ENCODE measurements around the gene C10orf143. TPM values are rescaled to one million over a fixed set of nuclear protein-coding genes. Genes with fewer than 3 reads are reported as not detected.

Gene C10orf143
- total and polyA plus RNA-seq, 2 of the 8 experiments (the other 6 are each of a cell fraction or from before 2014, with no cell fraction given), result 1.6 to 2.0 TPM

GRCh38 chr10:130046591-130046990, 64.0 kb downstream of the C10orf143 start:
- no peaks in the 10 kb centered on the region for H3K79me1 ChIP-seq (ENCODE audit: low read depth, low read length)
- no peak overlapping the region for H3K18ac ChIP-seq (ENCODE audit: extremely low read depth, low read length)
- H3K4me3 ChIP-seq (ENCODE audit: extremely low read depth in 1 of 4, insufficient read depth in 2 of 4, low read depth in 3 of 4, low read length in 4 of 4), result no peak overlapping the region
- no peak overlapping the region for H4K8ac ChIP-seq (ENCODE audit: extremely low read depth, insufficient read depth, low read length)
- no peak overlapping the region for H3K14ac ChIP-seq (ENCODE audit: insufficient read length)
- no peak overlapping the region for H2BK20ac ChIP-seq (ENCODE audit: low read length)
- 90% methylated on average over 22 of the region's 22 CpGs; no CpG with 5 or more reads in 1 of the 2 experiments for WGBS, 2 experiments (ENCODE audit: extremely low coverage in 1 of 2, insufficient coverage in 1 of 2, insufficient read length in 1 of 2, insufficient replicate concordance in 2 of 2, low coverage in 1 of 2, low lambda C conversion rate in 2 of 2, missing lambda C conversion rate in 1 of 2)
- H3K36me3 ChIP-seq (ENCODE audit: control insufficient read depth in 2 of 4, insufficient read depth in 4 of 4, low read length in 3 of 4), result no peaks in the 10 kb centered on the region
- H4K5ac ChIP-seq (ENCODE audit: insufficient read length, low read depth, low read length), result no peak overlapping the region
- no peak overlapping the region for H3K56ac ChIP-seq (replicated peaks; ENCODE audit: insufficient read length, low read depth, low read length)
- H2BK5ac ChIP-seq (ENCODE audit: low read depth, low read length), result no peak overlapping the region
- H3K27ac ChIP-seq (ENCODE audit: low read depth, low read length), result no peak overlapping the region
- H3K23me2 ChIP-seq (ENCODE audit: low read depth, low read length), result no peaks in the 10 kb centered on the region
- peaks cover 0 to 2% (median 0%) of the 10 kb centered on the region in 4 experiments; a peak in 1 of 7 replicates for H3K27me3 ChIP-seq (replicated peaks in 1 of 4; ENCODE audit: control insufficient read depth in 3 of 4, extremely low read depth in 1 of 4, insufficient read depth in 3 of 4, low read length in 3 of 4)
- no peak overlapping the region for H4K91ac ChIP-seq (replicated peaks; ENCODE audit: insufficient read length, low read length)
- FAIRE-seq (no peak), DNase-seq (ENCODE audit: low read depth in 1 of 2, low spot score in 2 of 2) (no peak)
- H3K9me3 ChIP-seq (ENCODE audit: insufficient read depth in 2 of 2, low read depth in 1 of 2, low read length in 1 of 2), result no peaks in the 10 kb centered on the region; a peak in 1 of 4 replicates
- no peak overlapping the region for H2BK15ac ChIP-seq (ENCODE audit: low read length)
- H3K9ac ChIP-seq (replicated peaks in 1 of 4; ENCODE audit: extremely low read depth in 1 of 4, low read depth in 3 of 4, low read length in 3 of 4), result no peak overlapping the region
- H2AK5ac ChIP-seq (ENCODE audit: low read depth, low read length), result no peak overlapping the region
- no peaks in the 10 kb centered on the region for H3K79me2 ChIP-seq (ENCODE audit: control insufficient read depth in 1 of 2, insufficient read depth in 2 of 2, low read length in 2 of 2)
- no peak overlapping the region for H3K4me2 ChIP-seq (ENCODE audit: insufficient read depth in 1 of 2, low read depth in 2 of 2, low read length in 2 of 2)
- peaks cover 0 to 4% (median 0%) of the 10 kb centered on the region in 4 experiments; a peak in 2 of 7 replicates for H3K4me1 ChIP-seq (replicated peaks in 1 of 4; ENCODE audit: control insufficient read depth in 3 of 4, insufficient read depth in 4 of 4, low read length in 3 of 4)
- ChIA-PET POLR2A (ENCODE audit: partially characterized antibody) (no interaction called here), CTCF (ENCODE audit: partially characterized antibody) (interaction anchor here (0.6 to 1.5 kb wide), 6 partner anchors 14 to 1015 kb away, joined by 3 to 5 read pairs (median 4); no protein-coding TSS in a partner anchor)
- peaks cover 0 to 2% of the 10 kb centered on the region in 2 experiments for H4K20me1 ChIP-seq (replicated peaks in 1 of 2; ENCODE audit: control insufficient read depth in 1 of 2, insufficient read depth in 2 of 2, low read length in 2 of 2)
- H2BK120ac ChIP-seq (replicated peaks; ENCODE audit: low read depth, low read length), result no peak overlapping the region
- no peak overlapping the region for H3K4ac ChIP-seq (replicated peaks; ENCODE audit: insufficient read length, low read depth, low read length)
- no peak overlapping the region for H3K23ac ChIP-seq (ENCODE audit: insufficient read length)
- no peak overlapping the region for H2AFZ ChIP-seq (ENCODE audit: low read length)
- H2BK12ac ChIP-seq (ENCODE audit: low read depth, low read length), result no peak overlapping the region
- TF ChIP-seq MAFK (IDR thresholded peaks at IDR 0.05; ENCODE audit: low read depth, low read length), result no peak
- TF ChIP-seq, protein P1, sequence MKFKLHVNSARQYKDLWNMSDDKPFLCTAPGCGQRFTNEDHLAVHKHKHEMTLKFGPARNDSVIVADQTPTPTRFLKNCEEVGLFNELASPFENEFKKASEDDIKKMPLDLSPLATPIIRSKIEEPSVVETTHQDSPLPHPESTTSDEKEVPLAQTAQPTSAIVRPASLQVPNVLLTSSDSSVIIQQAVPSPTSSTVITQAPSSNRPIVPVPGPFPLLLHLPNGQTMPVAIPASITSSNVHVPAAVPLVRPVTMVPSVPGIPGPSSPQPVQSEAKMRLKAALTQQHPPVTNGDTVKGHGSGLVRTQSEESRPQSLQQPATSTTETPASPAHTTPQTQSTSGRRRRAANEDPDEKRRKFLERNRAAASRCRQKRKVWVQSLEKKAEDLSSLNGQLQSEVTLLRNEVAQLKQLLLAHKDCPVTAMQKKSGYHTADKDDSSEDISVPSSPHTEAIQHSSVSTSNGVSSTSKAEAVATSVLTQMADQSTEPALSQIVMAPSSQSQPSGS (IDR thresholded peaks at IDR 0.05; ENCODE audit: low read length), result no peak
- TF ChIP-seq ATF3 (IDR thresholded peaks at IDR 0.05; ENCODE audit: insufficient read depth, low read depth, low read length), result no peak
- TF ChIP-seq TAF7 (optimal IDR thresholded peaks at IDR 0.05; ENCODE audit: borderline replicate concordance, low read depth, low read length), result no peak
- TF ChIP-seq RAD21 (IDR thresholded peaks at IDR 0.05 in 1 of 2, conservative IDR thresholded peaks at IDR 0.05 in 1 of 2; ENCODE audit: low read depth in 2 of 2, low read length in 2 of 2), result no peak
- no peak for TF ChIP-seq TBP (IDR thresholded peaks at IDR 0.05; ENCODE audit: low read depth, low read length)
- TF ChIP-seq SIN3A (conservative IDR thresholded peaks at IDR 0.05 in 1 of 2, IDR thresholded peaks at IDR 0.05 in 1 of 2; ENCODE audit: low read depth in 1 of 2, low read length in 2 of 2), result no peak
- no peak for TF ChIP-seq NRF1 (IDR thresholded peaks at IDR 0.05; ENCODE audit: low read depth, low read length)
- TF ChIP-seq TEAD4 (IDR thresholded peaks at IDR 0.05; ENCODE audit: low read depth, low read length), result no peak
- TF ChIP-seq POLR2A (IDR thresholded peaks at IDR 0.05; ENCODE audit: control extremely low read depth in 1 of 2, low read depth in 2 of 2, low read length in 2 of 2), result no peak
- TF ChIP-seq, protein P2, sequence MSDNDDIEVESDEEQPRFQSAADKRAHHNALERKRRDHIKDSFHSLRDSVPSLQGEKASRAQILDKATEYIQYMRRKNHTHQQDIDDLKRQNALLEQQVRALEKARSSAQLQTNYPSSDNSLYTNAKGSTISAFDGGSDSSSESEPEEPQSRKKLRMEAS (IDR thresholded peaks at IDR 0.05), result no peak

Measured in H1 (cell line).